Skin epidermis (tissue), 12 donors: Measurements from ENCODE around the gene ZNF23.

Source experiments
- H3K27ac ChIP-seq, 21 experiments: fragments of 200-600 bp; sonication (generic) in 11 of 21; one replicate each; pipeline ENCODE4 v1.5.0; 2020; ENCODE audit warnings: mild to moderate bottlenecking in 3 of 21, inconsistent platforms in 2 of 21, moderate library complexity in 2 of 21
- H3K4me3 ChIP-seq, 7 experiments: fragments of 200-600 bp; sonication (generic) in 2 of 7; one replicate each; pipeline ENCODE4 v1.5.0; 2020; ENCODE audit warnings: inconsistent platforms in 2 of 7, mild to moderate bottlenecking in 2 of 7, moderate library complexity in 1 of 7

The ZNF23 gene

DNA sequence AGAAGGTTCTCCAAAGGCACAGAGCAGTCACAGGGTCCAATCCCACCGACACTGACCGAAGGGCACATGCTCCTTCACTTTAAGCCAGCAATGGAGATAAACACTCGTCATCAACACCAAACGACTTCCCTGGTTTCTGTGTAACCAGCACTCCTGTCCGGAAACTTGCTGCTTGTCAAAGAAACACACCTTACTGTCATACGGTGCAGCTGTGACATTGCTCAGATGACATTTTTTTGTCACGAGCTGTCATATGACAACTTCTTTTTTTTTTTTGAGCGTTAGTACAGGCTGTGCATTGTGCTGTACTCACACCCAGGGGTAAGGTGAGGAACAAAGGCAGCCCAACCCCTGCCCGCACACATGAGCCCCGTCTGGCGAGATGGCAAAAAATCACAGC lies 59.4 kb downstream of the ZNF23 start:
- H3K27ac ChIP-seq = no peak overlapping the region
- no peak overlapping the region for H3K4me3 ChIP-seq

DNA sequence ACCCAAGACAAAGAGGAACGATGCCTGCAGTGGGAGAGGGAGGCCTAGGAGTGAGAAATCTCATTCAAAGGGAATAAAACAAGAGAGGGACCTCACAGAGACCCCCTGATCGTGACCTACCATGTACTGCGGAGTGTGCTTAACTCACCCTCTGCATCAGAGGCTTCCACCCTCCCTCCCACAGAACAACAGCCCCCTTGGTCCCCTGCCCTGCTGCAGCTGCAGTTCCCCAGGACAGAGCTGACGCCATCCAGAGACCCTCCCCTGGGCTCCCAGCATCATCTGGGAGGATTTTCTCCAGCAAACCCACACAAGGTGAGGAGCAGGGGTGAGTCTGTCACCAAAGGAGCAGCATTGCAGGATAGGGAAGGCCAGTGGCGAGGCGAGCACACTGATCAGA lies 60.0 kb downstream of the ZNF23 start:
- Histone ChIP-seq H3K27ac (no peak overlapping the region), H3K4me3 (no peak overlapping the region)

DNA sequence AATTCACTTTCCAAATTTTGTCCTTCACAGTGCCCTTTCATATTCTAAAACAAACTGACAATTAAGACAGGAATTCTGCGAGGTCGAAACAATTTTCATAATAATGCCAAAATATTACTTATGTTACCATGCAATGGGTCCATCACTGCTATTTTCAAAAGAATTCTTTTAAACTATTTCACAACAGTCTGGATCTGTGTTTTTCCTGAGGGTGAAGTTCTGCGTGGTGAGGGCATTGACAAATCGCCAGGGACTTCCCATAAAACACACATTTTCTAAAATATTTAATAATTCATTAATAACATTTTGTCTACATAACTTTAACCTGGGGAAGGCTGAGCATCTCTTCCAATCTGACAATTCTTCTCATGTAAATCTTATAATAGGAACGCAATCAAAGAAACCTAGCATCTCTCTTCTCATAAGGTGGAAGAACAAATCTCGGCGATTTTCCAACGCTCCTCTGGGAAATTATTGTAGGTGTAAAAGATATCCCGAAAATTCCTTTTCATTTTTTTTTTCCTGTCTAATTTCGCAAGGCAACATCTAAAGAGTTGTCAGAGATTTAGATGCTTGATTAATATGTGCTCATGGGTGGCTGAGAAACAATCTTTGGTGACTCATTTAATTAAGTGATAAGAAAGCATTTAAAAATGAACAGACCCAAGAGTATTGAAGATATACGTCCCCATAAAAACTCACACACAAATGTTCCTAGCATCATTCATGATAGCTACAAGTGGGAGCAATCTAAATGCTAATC lies 62.1 kb downstream of the ZNF23 start:
- no peak overlapping the region for H3K27ac ChIP-seq
- H3K4me3 ChIP-seq = no peak overlapping the region
